K562 (cell line): ENCODE results near the gene MYLK2.

Source experiments
- CBX8 ChIP-seq: fragments of 200-600 bp; sonication (generic); IDR thresholded peaks from 2 replicates; pipeline ENCODE4 v1.6.1; 2012; ENCODE audit warnings: borderline replicate concordance, mixed run types, low read depth, mild to moderate bottlenecking, moderate library complexity, mixed read lengths, low read length, control low read depth, inconsistent platforms; ENCODE audit not compliant: poor library complexity, severe bottlenecking; ENCODE audit errors: extremely low read depth
- CTCF ChIP-seq, 3 experiments: IDR thresholded peaks in 2 of 3; conservative IDR thresholded peaks in 1 of 3; 2 replicates each; pipeline ENCODE4 v1.5.1; 2011 to 2012; ENCODE audit warnings: low read length in 3 of 3, mild to moderate bottlenecking in 3 of 3, control low read depth in 2 of 3, improper control_type of control experiment in 1 of 3, inconsistent platforms in 1 of 3, low read depth in 1 of 3, mixed read lengths in 1 of 3, moderate library complexity in 1 of 3; ENCODE audit not compliant: insufficient read depth in 2 of 3
- EGR1 ChIP-seq: fragments of 450-650 bp; conservative IDR thresholded peaks from 2 replicates; pipeline ENCODE4 v1.6.1; 2017; ENCODE audit warnings: mild to moderate bottlenecking
- ERF ChIP-seq: fragments of 450-650 bp; formaldehyde crosslinking; IDR thresholded peaks from 2 replicates; pipeline ENCODE4 v1.4.0; 2020; ENCODE audit warnings: mild to moderate bottlenecking, mixed read lengths
- GABPA ChIP-seq: fragments of 200-800 bp; sonication (Bioruptor generic); conservative IDR thresholded peaks from 2 replicates; pipeline ENCODE4 v1.6.1; 2016; ENCODE audit warnings: low read depth, missing genetic modification characterization, missing compliant biosample characterization
- GTF2F1 ChIP-seq: IDR thresholded peaks from 2 replicates; pipeline ENCODE4 v1.6.1; 2011; ENCODE audit warnings: low read depth, low read length, improper control_type of control experiment
- MCM2 ChIP-seq: fragments of 450-650 bp; IDR thresholded peaks from 2 replicates; pipeline ENCODE4 v1.6.1; 2017; ENCODE audit warnings: low read depth, mild to moderate bottlenecking
- NR2C2 ChIP-seq, 2 experiments: fragments of 200-800 bp in 1 of 2; sonication (Bioruptor generic) in 1 of 2; sonication (generic) in 1 of 2; formaldehyde crosslinking in 1 of 2; IDR thresholded peaks; 2 replicates each; pipeline versions ENCODE4 v1.6.1 to v1.8.0; 2016 to 2022; ENCODE audit warnings: mild to moderate bottlenecking in 1 of 2, missing compliant biosample characterization in 1 of 2, missing genetic modification characterization in 1 of 2, missing genetic modification reagents in 1 of 2
- PCBP2 ChIP-seq: fragments of 200-400 bp; formaldehyde crosslinking; IDR thresholded peaks from 2 replicates; pipeline ENCODE4 v1.6.1; 2018; ENCODE audit warnings: low read length, low read depth, mild to moderate bottlenecking, moderate library complexity; ENCODE audit not compliant: poor library complexity, severe bottlenecking
- SIN3A ChIP-seq, 2 experiments: fragments of 150-350 bp in 1 of 2; IDR thresholded peaks; 2 replicates each; pipeline ENCODE4 v1.6.1; 2011 to 2016; ENCODE audit warnings: borderline replicate concordance in 2 of 2, low read depth in 2 of 2, low read length in 2 of 2, mild to moderate bottlenecking in 2 of 2, moderate library complexity in 2 of 2; ENCODE audit not compliant: control insufficient read depth in 1 of 2
- STAT5B ChIP-seq: fragments of 250-450 bp; sonication (Bioruptor Pico); IDR thresholded peaks from 2 replicates; pipeline ENCODE4 v1.8.0; 2021; ENCODE audit warnings: mild to moderate bottlenecking, inconsistent platforms
- STAT6 ChIP-seq: sonication (generic); formaldehyde crosslinking; IDR thresholded peaks from 2 replicates; pipeline ENCODE4 v1.8.1; 2023; ENCODE audit warnings: mild to moderate bottlenecking, missing genetic modification reagents
- ZBED1 ChIP-seq: IDR thresholded peaks from 2 replicates; pipeline ENCODE4 v1.6.1; 2014
- TF ChIP-seq, protein P1 (sequence below): sonication (generic); formaldehyde crosslinking; IDR thresholded peaks from 2 replicates; pipeline ENCODE4 v1.8.1; 2023; ENCODE audit warnings: mild to moderate bottlenecking, missing genetic modification reagents

DNA sequence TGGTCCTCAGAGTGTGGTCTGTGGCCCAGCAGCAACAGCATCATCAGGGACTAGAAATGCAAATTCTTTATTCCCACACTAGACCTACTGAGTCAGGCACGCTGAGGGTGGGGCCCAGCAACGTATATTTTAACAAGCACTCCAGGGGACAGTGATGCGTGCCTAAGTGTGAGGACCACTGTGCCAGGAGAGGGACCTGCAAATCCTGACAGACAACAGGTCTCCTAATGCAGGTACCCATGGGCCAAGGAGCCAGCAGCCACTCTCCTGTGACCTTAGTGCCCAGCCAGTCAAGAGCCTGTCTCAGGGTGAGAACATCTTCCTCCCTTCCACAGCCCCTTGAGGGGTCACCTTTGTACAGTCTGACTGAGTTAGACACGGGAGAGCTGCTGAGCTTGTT, 8.0 kb upstream of the MYLK2 start:
- TF ChIP-seq, protein P1, sequence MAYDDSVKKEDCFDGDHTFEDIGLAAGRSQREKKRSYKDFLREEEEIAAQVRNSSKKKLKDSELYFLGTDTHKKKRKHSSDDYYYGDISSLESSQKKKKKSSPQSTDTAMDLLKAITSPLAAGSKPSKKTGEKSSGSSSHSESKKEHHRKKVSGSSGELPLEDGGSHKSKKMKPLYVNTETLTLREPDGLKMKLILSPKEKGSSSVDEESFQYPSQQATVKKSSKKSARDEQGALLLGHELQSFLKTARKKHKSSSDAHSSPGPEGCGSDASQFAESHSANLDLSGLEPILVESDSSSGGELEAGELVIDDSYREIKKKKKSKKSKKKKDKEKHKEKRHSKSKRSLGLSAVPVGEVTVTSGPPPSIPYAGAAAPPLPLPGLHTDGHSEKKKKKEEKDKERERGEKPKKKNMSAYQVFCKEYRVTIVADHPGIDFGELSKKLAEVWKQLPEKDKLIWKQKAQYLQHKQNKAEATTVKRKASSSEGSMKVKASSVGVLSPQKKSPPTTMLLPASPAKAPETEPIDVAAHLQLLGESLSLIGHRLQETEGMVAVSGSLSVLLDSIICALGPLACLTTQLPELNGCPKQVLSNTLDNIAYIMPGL = no peak
- no peak for TF ChIP-seq PCBP2
- TF ChIP-seq GTF2F1 = no peak
- no peak for TF ChIP-seq ERF (CRISPR knock-in tag)
- TF ChIP-seq EGR1 = no peak
- no peak for TF ChIP-seq SIN3A (IDR thresholded peaks at IDR 0.05; ENCODE audit: borderline replicate concordance in 2 of 2, control insufficient read depth in 1 of 2, low read depth in 2 of 2, low read length in 2 of 2)
- no peak for TF ChIP-seq GABPA
- no peak for TF ChIP-seq ZBED1
- no peak for TF ChIP-seq CTCF (IDR thresholded peaks at IDR 0.05 in 2 of 3, conservative IDR thresholded peaks at IDR 0.05 in 1 of 3; ENCODE audit: insufficient read depth in 2 of 3, low read depth in 1 of 3, low read length in 3 of 3)
- no peak for TF ChIP-seq STAT6
- TF ChIP-seq MCM2 = no peak
- no peak for TF ChIP-seq NR2C2 (CRISPR knock-in tag; IDR thresholded peaks at IDR 0.05)
- TF ChIP-seq NR2C2 (tag; IDR thresholded peaks at IDR 0.05) = no peak
- TF ChIP-seq STAT5B = no peak
- TF ChIP-seq CBX8 = no peak
